Measurements from ENCODE around the gene MYO1D.

DNA sequence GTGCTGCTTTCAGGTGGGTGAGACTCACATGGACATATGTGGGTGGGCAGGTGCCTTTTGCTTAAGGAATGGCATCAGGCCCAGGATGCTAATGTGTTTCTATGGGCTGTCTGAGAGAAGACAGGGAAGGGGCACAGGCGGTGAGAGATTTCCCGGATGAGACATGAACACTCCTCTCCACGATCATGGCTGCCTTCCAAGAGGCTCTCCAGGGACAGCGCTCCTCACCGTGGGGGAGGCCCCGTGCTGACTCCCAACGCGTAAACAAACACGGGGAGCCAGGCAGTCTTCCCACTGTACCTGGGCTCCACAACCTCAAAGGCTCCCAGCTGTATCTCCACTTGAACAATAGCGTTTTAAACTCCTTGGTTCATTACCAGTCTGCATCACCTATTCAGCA lies 347.3 kb downstream of the MYO1D start:
- TF ChIP-seq POLR2A (IDR thresholded peaks at IDR 0.05) (no peak), EP300 (IDR thresholded peaks at IDR 0.05; ENCODE audit: low read depth) (no peak)
- TF ChIP-seq, protein P1, sequence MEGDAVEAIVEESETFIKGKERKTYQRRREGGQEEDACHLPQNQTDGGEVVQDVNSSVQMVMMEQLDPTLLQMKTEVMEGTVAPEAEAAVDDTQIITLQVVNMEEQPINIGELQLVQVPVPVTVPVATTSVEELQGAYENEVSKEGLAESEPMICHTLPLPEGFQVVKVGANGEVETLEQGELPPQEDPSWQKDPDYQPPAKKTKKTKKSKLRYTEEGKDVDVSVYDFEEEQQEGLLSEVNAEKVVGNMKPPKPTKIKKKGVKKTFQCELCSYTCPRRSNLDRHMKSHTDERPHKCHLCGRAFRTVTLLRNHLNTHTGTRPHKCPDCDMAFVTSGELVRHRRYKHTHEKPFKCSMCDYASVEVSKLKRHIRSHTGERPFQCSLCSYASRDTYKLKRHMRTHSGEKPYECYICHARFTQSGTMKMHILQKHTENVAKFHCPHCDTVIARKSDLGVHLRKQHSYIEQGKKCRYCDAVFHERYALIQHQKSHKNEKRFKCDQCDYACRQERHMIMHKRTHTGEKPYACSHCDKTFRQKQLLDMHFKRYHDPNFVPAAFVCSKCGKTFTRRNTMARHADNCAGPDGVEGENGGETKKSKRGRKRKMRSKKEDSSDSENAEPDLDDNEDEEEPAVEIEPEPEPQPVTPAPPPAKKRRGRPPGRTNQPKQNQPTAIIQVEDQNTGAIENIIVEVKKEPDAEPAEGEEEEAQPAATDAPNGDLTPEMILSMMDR (IDR thresholded peaks at IDR 0.05) = no peak
